GM12872 (cell line): ENCODE data around the gene MID1.

ENCODE experiments used
- TF ChIP-seq, protein P1 (sequence below): IDR thresholded peaks from 3 replicates; pipeline ENCODE4 v1.5.1; 2011; ENCODE audit warnings: low read depth, mild to moderate bottlenecking, low read length, moderate library complexity; ENCODE audit not compliant: insufficient read depth

MID1 gene

DNA sequence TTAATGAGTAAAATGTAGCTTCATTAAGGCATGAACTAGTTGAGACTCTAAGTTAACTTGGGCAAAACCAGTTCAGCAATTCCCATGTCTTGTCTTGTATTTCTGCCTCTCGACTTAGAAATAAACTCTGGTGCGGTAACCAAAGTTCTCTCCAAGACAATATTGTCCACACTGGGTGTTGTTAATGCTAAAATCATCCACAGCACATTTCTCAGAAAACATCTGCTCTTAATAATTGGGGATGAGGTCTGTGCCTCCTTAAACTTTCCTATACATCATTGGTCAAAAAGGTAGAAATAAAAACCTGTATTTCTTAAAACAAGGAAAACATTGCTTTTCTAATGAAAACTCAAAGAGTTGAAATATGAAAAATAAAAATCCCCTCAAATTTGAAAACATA is 32.9 kb upstream of the MID1 start:
- TF ChIP-seq, protein P1, sequence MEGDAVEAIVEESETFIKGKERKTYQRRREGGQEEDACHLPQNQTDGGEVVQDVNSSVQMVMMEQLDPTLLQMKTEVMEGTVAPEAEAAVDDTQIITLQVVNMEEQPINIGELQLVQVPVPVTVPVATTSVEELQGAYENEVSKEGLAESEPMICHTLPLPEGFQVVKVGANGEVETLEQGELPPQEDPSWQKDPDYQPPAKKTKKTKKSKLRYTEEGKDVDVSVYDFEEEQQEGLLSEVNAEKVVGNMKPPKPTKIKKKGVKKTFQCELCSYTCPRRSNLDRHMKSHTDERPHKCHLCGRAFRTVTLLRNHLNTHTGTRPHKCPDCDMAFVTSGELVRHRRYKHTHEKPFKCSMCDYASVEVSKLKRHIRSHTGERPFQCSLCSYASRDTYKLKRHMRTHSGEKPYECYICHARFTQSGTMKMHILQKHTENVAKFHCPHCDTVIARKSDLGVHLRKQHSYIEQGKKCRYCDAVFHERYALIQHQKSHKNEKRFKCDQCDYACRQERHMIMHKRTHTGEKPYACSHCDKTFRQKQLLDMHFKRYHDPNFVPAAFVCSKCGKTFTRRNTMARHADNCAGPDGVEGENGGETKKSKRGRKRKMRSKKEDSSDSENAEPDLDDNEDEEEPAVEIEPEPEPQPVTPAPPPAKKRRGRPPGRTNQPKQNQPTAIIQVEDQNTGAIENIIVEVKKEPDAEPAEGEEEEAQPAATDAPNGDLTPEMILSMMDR, result no peak

DNA sequence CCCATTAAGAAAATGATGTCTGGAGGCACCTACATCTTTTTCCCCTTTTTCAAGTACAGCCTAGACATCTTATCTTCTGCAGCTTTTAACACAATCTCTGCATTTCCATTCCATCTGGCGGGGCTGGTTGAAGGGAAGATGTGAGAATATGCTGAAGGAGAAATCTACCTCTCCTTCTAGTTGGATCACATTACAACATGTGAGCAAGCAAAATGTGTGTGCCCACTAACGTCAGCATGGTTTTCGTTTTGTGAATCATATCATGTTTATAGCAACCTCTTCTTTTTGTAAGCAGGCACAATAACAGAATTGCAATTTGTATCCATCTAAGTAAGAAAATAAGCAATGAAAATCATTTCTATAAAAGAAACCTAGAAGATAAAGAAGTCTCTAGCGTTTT is 28.9 kb upstream of the MID1 start:
- TF ChIP-seq, protein P1, result no peak

- TF ChIP-seq, protein P1, result no peak
Observed at GRCh38 chrX:10648614-10649013, 28.2 kb upstream of the MID1 start.

GRCh38 chrX:10636851-10637250 is 16.5 kb upstream of the MID1 start:
- TF ChIP-seq, protein P1, result no peak

- TF ChIP-seq, protein P1, result no peak; the same call in 2 of the 3 replicates
Observed at GRCh38 chrX:10636337-10636736, 16.0 kb upstream of the MID1 start.

- TF ChIP-seq, protein P1, result no peak
Observed at GRCh38 chrX:10634392-10635161, 14.2 kb upstream of the MID1 start.

GRCh38 chrX:10633722-10634121 is 13.3 kb upstream of the MID1 start:
- TF ChIP-seq, protein P1, result no peak
